ENCODE results near the gene RELL2. TPM values are rescaled to one million over a fixed set of nuclear protein-coding genes. Genes with fewer than 3 reads are reported as not detected.

Gene RELL2
- 5.4 and 6.1 TPM in 2 replicates for total RNA-seq
- long read RNA-seq: 0 reads

DNA sequence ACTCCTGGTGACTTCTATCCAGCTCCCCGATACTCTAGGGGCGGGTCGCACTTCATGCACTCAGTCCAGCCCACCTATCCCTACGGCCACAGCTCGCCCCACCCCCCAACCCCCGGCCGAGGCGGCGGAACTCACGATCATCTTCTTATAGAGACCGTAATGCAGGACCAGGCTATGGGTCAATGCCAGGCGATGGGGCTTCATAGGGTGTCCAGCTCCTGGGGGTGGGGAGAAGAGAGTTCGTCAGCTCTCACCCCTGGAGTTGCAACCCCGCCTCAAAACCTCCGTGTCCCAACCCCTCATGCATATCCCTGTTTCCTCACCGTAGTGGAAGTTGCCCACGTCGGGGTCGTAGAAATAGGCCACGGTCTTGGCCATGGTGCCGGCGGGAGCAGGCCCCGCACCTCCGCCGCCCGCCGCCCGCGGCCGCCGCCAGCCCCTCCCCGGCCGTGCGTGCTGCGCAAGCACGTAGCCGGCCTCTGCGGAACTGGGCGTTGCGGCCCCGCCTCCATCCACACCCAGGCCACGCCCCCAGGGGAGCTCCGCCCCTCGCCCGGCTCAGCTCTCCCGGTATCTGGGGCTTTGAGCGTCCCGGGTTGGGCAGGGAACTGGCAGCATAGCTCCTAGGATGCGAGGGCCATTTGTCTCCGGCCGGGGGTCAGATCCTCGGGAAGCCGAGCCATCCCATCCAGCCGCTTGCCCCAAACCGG, at the start of gene RELL2, which contains the start of gene HDAC3:
Gene RELL2, plus strand, starts transcription at position 585 of the 710 bp plus-strand sequence. CDS start 1,229 bp downstream, outside the sequence.
Gene HDAC3, minus strand, starts transcription at position 437 of the 710 bp plus-strand sequence. Its CDS starts 59 bp downstream, at position 378.
- Mint-ChIP-seq H3K9me3 (ENCODE audit: unreplicated experiment) (no peaks in the 10 kb centered on the region), H3K4me3 (ENCODE audit: unreplicated experiment) (peak within 1 kb of the TSS; percentile 85), H3K4me1 (ENCODE audit: unreplicated experiment) (peaks cover 23% of the 10 kb centered on the region), H3K27me3 (ENCODE audit: unreplicated experiment) (no peaks in the 10 kb centered on the region), H3K27ac (ENCODE audit: unreplicated experiment) (peak within 1 kb of the TSS; percentile 70), H3K36me3 (ENCODE audit: unreplicated experiment) (peaks cover 7% of the 10 kb centered on the region)
- TF ChIP-seq CTCF (IDR thresholded peaks at IDR 0.05): no peak
- peak; percentile 99 for DNase-seq (ENCODE audit: extremely low spot score, unreplicated experiment)

DNA sequence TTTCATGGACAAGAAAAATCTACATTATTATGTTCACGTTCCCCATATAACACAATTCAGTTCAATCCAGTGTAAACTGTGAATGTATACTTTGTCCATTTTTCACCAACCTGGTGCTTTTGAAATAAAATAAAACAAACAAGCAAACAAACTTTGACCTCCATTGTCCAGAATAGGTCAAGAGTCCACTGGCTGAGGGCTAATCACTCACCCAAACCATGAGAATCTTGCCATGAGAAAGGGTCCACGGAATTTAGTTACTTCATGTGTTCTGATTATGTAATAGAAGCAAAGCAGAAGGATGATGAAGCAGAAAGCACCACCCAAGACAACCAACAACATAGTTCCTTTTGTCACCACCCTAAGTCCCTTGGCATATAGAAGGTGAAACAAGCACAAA, 46.7 kb upstream of the RELL2 start:
- Mint-ChIP-seq H3K4me1 (ENCODE audit: unreplicated experiment) (peaks cover 2% of the 10 kb centered on the region), H3K27ac (ENCODE audit: unreplicated experiment) (no peak overlapping the region)
- TF ChIP-seq CTCF (IDR thresholded peaks at IDR 0.05): no peak

GRCh38 chr5:141596867-141597266, 39.9 kb upstream of the RELL2 start:
- no peak overlapping the region for H3K27ac Mint-ChIP-seq (ENCODE audit: unreplicated experiment)
- H3K9me3 Mint-ChIP-seq (ENCODE audit: unreplicated experiment): no peaks in the 10 kb centered on the region
- H3K4me1 Mint-ChIP-seq (ENCODE audit: unreplicated experiment): peaks cover 2% of the 10 kb centered on the region
- no peaks in the 10 kb centered on the region for H3K36me3 Mint-ChIP-seq (ENCODE audit: unreplicated experiment)
- H3K27me3 Mint-ChIP-seq (ENCODE audit: unreplicated experiment): no peaks in the 10 kb centered on the region
- no peak for TF ChIP-seq CTCF (IDR thresholded peaks at IDR 0.05)
- no peak for DNase-seq (ENCODE audit: extremely low spot score, unreplicated experiment)
- H3K4me3 Mint-ChIP-seq (ENCODE audit: unreplicated experiment): no peak overlapping the region

More for the DNA sequence above, 46.7 kb upstream of the RELL2 start:
- DNase-seq (ENCODE audit: extremely low spot score, unreplicated experiment): no peak
- no peaks in the 10 kb centered on the region for H3K27me3 Mint-ChIP-seq (ENCODE audit: unreplicated experiment)
- no peaks in the 10 kb centered on the region for H3K9me3 Mint-ChIP-seq (ENCODE audit: unreplicated experiment)
- peaks cover 2% of the 10 kb centered on the region for H3K36me3 Mint-ChIP-seq (ENCODE audit: unreplicated experiment)
- no peak overlapping the region for H3K4me3 Mint-ChIP-seq (ENCODE audit: unreplicated experiment)

GRCh38 chr5:141597394-141597793, 39.4 kb upstream of the RELL2 start:
- no peaks in the 10 kb centered on the region for H3K4me1 Mint-ChIP-seq (ENCODE audit: unreplicated experiment)

More at GRCh38 chr5:141597394-141597793, 39.4 kb upstream of the RELL2 start:
- no peak for TF ChIP-seq CTCF (IDR thresholded peaks at IDR 0.05)
- no peaks in the 10 kb centered on the region for H3K27me3 Mint-ChIP-seq (ENCODE audit: unreplicated experiment)
- DNase-seq (ENCODE audit: extremely low spot score, unreplicated experiment): no peak
- no peaks in the 10 kb centered on the region for H3K36me3 Mint-ChIP-seq (ENCODE audit: unreplicated experiment)
- H3K4me3 Mint-ChIP-seq (ENCODE audit: unreplicated experiment): no peak overlapping the region
- no peaks in the 10 kb centered on the region for H3K9me3 Mint-ChIP-seq (ENCODE audit: unreplicated experiment)
- H3K27ac Mint-ChIP-seq (ENCODE audit: unreplicated experiment): no peak overlapping the region

Data from osteocyte (in vitro differentiated cells).